ENCODE data around the gene MAPK8.

Gene MAPK8

GRCh38 chr10:48353246-48353645 lies 46.8 kb downstream of the MAPK8 start:
- Histone ChIP-seq H3K27ac (ENCODE audit: extremely low read depth, low read depth, low read length) (no peak overlapping the region), H3K36me3 (ENCODE audit: control insufficient read depth in 2 of 2, insufficient read depth in 1 of 2, low read length in 2 of 2) (no peaks in the 10 kb centered on the region), H3K9me3 (ENCODE audit: control insufficient read depth, insufficient read depth, low read depth, low read length) (no peaks in the 10 kb centered on the region), H3K4me1 (ENCODE audit: control insufficient read depth, insufficient read depth, low read length) (no peaks in the 10 kb centered on the region), H3K4me3 (ENCODE audit: low read depth, low read length) (no peak overlapping the region)
- ChIA-PET CTCF (no interaction called here), POLR2A (no interaction called here)
- no peak for TF ChIP-seq ZBTB44 (tag by site-specific recombination; IDR thresholded peaks at IDR 0.05)
- TF ChIP-seq ZNF140 (tag by site-specific recombination; IDR thresholded peaks at IDR 0.05) = no peak
- no peak for TF ChIP-seq ZNF707 (tag by site-specific recombination; IDR thresholded peaks at IDR 0.05)
- TF ChIP-seq ZNF292 (tag by site-specific recombination; IDR thresholded peaks at IDR 0.05; ENCODE audit: borderline replicate concordance, low read depth) = no peak
- TF ChIP-seq ZBTB7A (tag by site-specific recombination; IDR thresholded peaks at IDR 0.05; ENCODE audit: low read depth) = no peak

GRCh38 chr10:48357631-48358030 lies 51.2 kb downstream of the MAPK8 start:
- ChIA-PET POLR2A (no interaction called here), CTCF (no interaction called here)
- no peak for TF ChIP-seq ZBTB26 (tag by site-specific recombination; optimal IDR thresholded peaks at IDR 0.05)
- Histone ChIP-seq H3K4me3 (ENCODE audit: low read depth, low read length) (no peak overlapping the region), H3K4me1 (ENCODE audit: control insufficient read depth, insufficient read depth, low read length) (no peaks in the 10 kb centered on the region), H3K9me3 (ENCODE audit: control insufficient read depth, insufficient read depth, low read depth, low read length) (no peaks in the 10 kb centered on the region), H3K27ac (ENCODE audit: extremely low read depth, low read depth, low read length) (no peak overlapping the region), H3K36me3 (ENCODE audit: control insufficient read depth in 2 of 2, insufficient read depth in 1 of 2, low read length in 2 of 2) (no peaks in the 10 kb centered on the region)

- Histone ChIP-seq H3K4me3 (ENCODE audit: low read depth, low read length) (no peak overlapping the region), H3K36me3 (ENCODE audit: control insufficient read depth in 2 of 2, insufficient read depth in 1 of 2, low read length in 2 of 2) (no peaks in the 10 kb centered on the region), H3K9me3 (ENCODE audit: control insufficient read depth, insufficient read depth, low read depth, low read length) (no peaks in the 10 kb centered on the region), H3K4me1 (ENCODE audit: control insufficient read depth, insufficient read depth, low read length) (no peaks in the 10 kb centered on the region), H3K27ac (ENCODE audit: extremely low read depth, low read depth, low read length) (no peak overlapping the region)
- ChIA-PET POLR2A (no interaction called here), CTCF (no interaction called here)
- no peak for TF ChIP-seq HOXD13 (CRISPR knock-in tag; IDR thresholded peaks at IDR 0.05; ENCODE audit: borderline replicate concordance)
- no peak for TF ChIP-seq ZNF266 (tag by site-specific recombination; IDR thresholded peaks at IDR 0.05; ENCODE audit: low read depth)
- TF ChIP-seq ZNF629 (tag by site-specific recombination; IDR thresholded peaks at IDR 0.05) = no peak
- no peak for TF ChIP-seq ZIC2 (tag by site-specific recombination; IDR thresholded peaks at IDR 0.05)
- no peak for TF ChIP-seq ZNF555 (tag by site-specific recombination; conservative IDR thresholded peaks at IDR 0.05)
- TF ChIP-seq ZNF747 (tag by site-specific recombination; IDR thresholded peaks at IDR 0.05) = no peak
Observed at GRCh38 chr10:48358162-48358561, 51.7 kb downstream of the MAPK8 start.

GRCh38 chr10:48358838-48359237 lies 52.4 kb downstream of the MAPK8 start:
- Histone ChIP-seq H3K4me3 (ENCODE audit: low read depth, low read length) (no peak overlapping the region), H3K36me3 (ENCODE audit: control insufficient read depth in 2 of 2, insufficient read depth in 1 of 2, low read length in 2 of 2) (no peaks in the 10 kb centered on the region), H3K4me1 (ENCODE audit: control insufficient read depth, insufficient read depth, low read length) (0 out of 2 replicates have a peak, but pooled peaks cover 2% of the 10 kb centered on the region), H3K9me3 (ENCODE audit: control insufficient read depth, insufficient read depth, low read depth, low read length) (no peaks in the 10 kb centered on the region), H3K27ac (ENCODE audit: extremely low read depth, low read depth, low read length) (no peak overlapping the region)
- CTCF ChIA-PET = interaction anchor here (0.7 to 1.6 kb wide), 3 partner anchors 40 to 299 kb away, joined by 4 to 7 read pairs (median 7); no protein-coding TSS in a partner anchor
- POLR2A ChIA-PET = no interaction called here
- TF ChIP-seq ZNF214 (tag by site-specific recombination; IDR thresholded peaks at IDR 0.05; ENCODE audit: borderline replicate concordance) (no peak), KLF10 (tag by site-specific recombination; IDR thresholded peaks at IDR 0.05) (no peak), ZNF223 (tag by site-specific recombination; IDR thresholded peaks at IDR 0.05) (no peak), ZNF132 (tag by site-specific recombination; IDR thresholded peaks at IDR 0.05; ENCODE audit: borderline replicate concordance) (no peak), OSR2 (tag by site-specific recombination; IDR thresholded peaks at IDR 0.05) (no peak)

All from HEK293 (cell line).